GM06990 (cell line): ENCODE data around the gene CANT1.

Experiments
- DNase-seq: peaks from one replicate; pipeline ENCODE4 v3.0.0-alpha.2; 2011; ENCODE audit not compliant: insufficient read length; ENCODE audit errors: extremely low read depth
- H3K27me3 ChIP-seq: replicated peaks from 2 replicates; pipeline ENCODE4 v1.6.0; 2011; ENCODE audit warnings: low read length; ENCODE audit not compliant: control insufficient read depth, insufficient read depth
- H3K36me3 ChIP-seq: 2 replicates; pipeline ENCODE4 v1.5.1; 2011; ENCODE audit warnings: low read length; ENCODE audit not compliant: control insufficient read depth, insufficient read depth
- H3K4me3 ChIP-seq: replicated peaks from 2 replicates; pipeline ENCODE4 v1.5.1; 2011; ENCODE audit warnings: low read depth, mild to moderate bottlenecking, control low read depth, low read length
- CTCF ChIP-seq: IDR thresholded peaks from 2 replicates; pipeline ENCODE4 v1.5.1; 2011; ENCODE audit warnings: low read length, control low read depth, mild to moderate bottlenecking, inconsistent platforms; ENCODE audit not compliant: insufficient read depth, poor library complexity, severe bottlenecking

Gene CANT1

GRCh38 chr17:78985395-78985794, 24.2 kb downstream of the CANT1 start:
- Histone ChIP-seq H3K27me3 (no peaks in the 10 kb centered on the region), H3K36me3 (no peaks in the 10 kb centered on the region), H3K4me3 (no peak overlapping the region)
- no peak for TF ChIP-seq CTCF
- no peak for DNase-seq

- no peaks in the 10 kb centered on the region for H3K36me3 ChIP-seq
- no peaks in the 10 kb centered on the region for H3K27me3 ChIP-seq
- H3K4me3 ChIP-seq, result no peak overlapping the region
- DNase-seq, result no peak
- no peak for TF ChIP-seq CTCF
Measured at GRCh38 chr17:78981010-78981888, 28.3 kb downstream of the CANT1 start.

- H3K27me3 ChIP-seq, result no peaks in the 10 kb centered on the region
- H3K4me3 ChIP-seq, result no peak overlapping the region
- no peaks in the 10 kb centered on the region for H3K36me3 ChIP-seq
- TF ChIP-seq CTCF, result no peak
- DNase-seq, result no peak
Measured at GRCh38 chr17:78980624-78980972, 29.0 kb downstream of the CANT1 start.

GRCh38 chr17:78979780-78980623, 29.6 kb downstream of the CANT1 start, which contains the start of gene LGALS3BP:
Gene LGALS3BP, minus strand, starts transcription at chr17:78979923. Its CDS starts 2,732 bp downstream, at chr17:78977191.
- DNase-seq, result no peak
- TF ChIP-seq CTCF, result no peak
- Histone ChIP-seq H3K4me3 (no peak within 1 kb of the TSS), H3K27me3 (no peaks in the 10 kb centered on the region), H3K36me3 (no peaks in the 10 kb centered on the region)

- Histone ChIP-seq H3K36me3 (no peaks in the 10 kb centered on the region), H3K27me3 (no peaks in the 10 kb centered on the region; the same call in 1 of the 2 replicates), H3K4me3 (no peak overlapping the region)
- DNase-seq, result no peak
- TF ChIP-seq CTCF, result no peak
Measured at GRCh38 chr17:78977997-78978973, 31.3 kb downstream of the CANT1 start.
